Hepatocyte (in vitro differentiated cells): Measurements from ENCODE around the gene NRG3. TPM values are rescaled to one million over a fixed set of nuclear protein-coding genes. Genes with fewer than 3 reads are reported as not detected.

Experiments used
- DNase-seq: peaks from one replicate; pipeline ENCODE4 v3.0.0-alpha.2; 2016; ENCODE audit warnings: low spot score
- H2AFZ ChIP-seq: fragments of 200-600 bp; sonication (generic); 2 replicates; pipeline ENCODE4 v1.6.0; 2016; ENCODE audit warnings: antibody characterized with exemption, mild to moderate bottlenecking
- H3K27ac ChIP-seq: fragments of 200-600 bp; sonication (generic); 2 replicates; pipeline ENCODE4 v1.5.1; 2016; ENCODE audit warnings: mild to moderate bottlenecking
- H3K27me3 ChIP-seq: fragments of 200-600 bp; sonication (generic); 2 replicates; pipeline ENCODE4 v1.6.1; 2016
- H3K36me3 ChIP-seq: fragments of 200-600 bp; sonication (generic); replicated peaks from 2 replicates; pipeline ENCODE4 v1.5.1; 2016; ENCODE audit warnings: low read depth; ENCODE audit not compliant: insufficient read depth
- H3K4me1 ChIP-seq: fragments of 200-600 bp; sonication (generic); 2 replicates; pipeline ENCODE4 v1.5.1; 2016; ENCODE audit warnings: mild to moderate bottlenecking, moderate library complexity; ENCODE audit not compliant: insufficient read depth
- H3K4me2 ChIP-seq: fragments of 200-600 bp; sonication (generic); 2 replicates; pipeline ENCODE4 v1.6.0; 2016
- H3K4me3 ChIP-seq: fragments of 200-600 bp; sonication (generic); 2 replicates; pipeline ENCODE4 v1.5.1; 2016; ENCODE audit warnings: mild to moderate bottlenecking
- H3K79me2 ChIP-seq: fragments of 200-600 bp; sonication (generic); 2 replicates; pipeline ENCODE4 v1.6.0; 2017; ENCODE audit warnings: mild to moderate bottlenecking
- H3K9me2 ChIP-seq: fragments of 200-600 bp; sonication (generic); replicated peaks from 2 replicates; pipeline ENCODE4 v1.6.0; 2017; ENCODE audit warnings: mild to moderate bottlenecking; ENCODE audit not compliant: insufficient read depth
- H3K9me3 ChIP-seq: fragments of 200-600 bp; sonication (generic); 2 replicates; pipeline ENCODE4 v1.5.1; 2016; ENCODE audit warnings: low read depth, mild to moderate bottlenecking
- H4K20me1 ChIP-seq: fragments of 200-600 bp; sonication (generic); 2 replicates; pipeline ENCODE4 v1.6.0; 2016; ENCODE audit warnings: mild to moderate bottlenecking; ENCODE audit not compliant: insufficient read depth, poor library complexity, severe bottlenecking
- EZH2 ChIP-seq: fragments of 200-600 bp; sonication (generic); IDR thresholded peaks from 2 replicates; pipeline ENCODE4 v1.6.1; 2016; ENCODE audit warnings: antibody characterized with exemption, mild to moderate bottlenecking, borderline replicate concordance
- EZH2phosphoT487 ChIP-seq: fragments of 200-600 bp; sonication (generic); IDR thresholded peaks from one replicate; pipeline ENCODE4 v1.6.1; 2018; ENCODE audit warnings: antibody characterized with exemption, mild to moderate bottlenecking, low read depth, moderate library complexity; ENCODE audit not compliant: unreplicated experiment, severe bottlenecking
- WGBS: methylation state at CpG from one replicate; pipeline ENCODE4 v1.1.6; 2016; ENCODE audit warnings: low lambda C conversion rate; ENCODE audit errors: missing lambda C conversion rate; 5-methylcytosine and 5-hydroxymethylcytosine counted together
- polyA plus RNA-seq: library from polyadenylated mRNA; unstranded; fragments of >200 nt; fragmentation: Nextera tagmentation; extraction: Ambion mirVana; gene quantifications from 2 replicates; pipeline ENCODE4 v1.2.1, GENCODE V29; 2016
- total RNA-seq: library from RNA; depleted of rRNA; stranded (reverse); fragments of >200 nt; gene quantifications from 2 replicates; pipeline ENCODE4 v1.2.3, GENCODE V29; 2014
- TF ChIP-seq, protein P1 (sequence below): fragments of 200-600 bp; sonication (generic); IDR thresholded peaks from 2 replicates; pipeline ENCODE4 v1.5.1; 2016; ENCODE audit warnings: antibody characterized with exemption, mild to moderate bottlenecking; ENCODE audit not compliant: poor library complexity

NRG3 gene
- total and polyA plus RNA-seq, 2 experiments from 2014 or later = 0.57 to 2.0 TPM

- Histone ChIP-seq H3K4me1 (no peaks in the 10 kb centered on the region), H3K4me2 (no peak overlapping the region), H3K27me3 (no peaks in the 10 kb centered on the region), H3K27ac (no peak overlapping the region), H3K79me2 (no peaks in the 10 kb centered on the region), H3K9me2 (no peaks in the 10 kb centered on the region), H4K20me1 (no peaks in the 10 kb centered on the region), H3K9me3 (no peaks in the 10 kb centered on the region), H2AFZ (no peak overlapping the region), H3K36me3 (no peaks in the 10 kb centered on the region), H3K4me3 (no peak overlapping the region)
- DNase-seq = peak; percentile 8
- TF ChIP-seq, protein P1, sequence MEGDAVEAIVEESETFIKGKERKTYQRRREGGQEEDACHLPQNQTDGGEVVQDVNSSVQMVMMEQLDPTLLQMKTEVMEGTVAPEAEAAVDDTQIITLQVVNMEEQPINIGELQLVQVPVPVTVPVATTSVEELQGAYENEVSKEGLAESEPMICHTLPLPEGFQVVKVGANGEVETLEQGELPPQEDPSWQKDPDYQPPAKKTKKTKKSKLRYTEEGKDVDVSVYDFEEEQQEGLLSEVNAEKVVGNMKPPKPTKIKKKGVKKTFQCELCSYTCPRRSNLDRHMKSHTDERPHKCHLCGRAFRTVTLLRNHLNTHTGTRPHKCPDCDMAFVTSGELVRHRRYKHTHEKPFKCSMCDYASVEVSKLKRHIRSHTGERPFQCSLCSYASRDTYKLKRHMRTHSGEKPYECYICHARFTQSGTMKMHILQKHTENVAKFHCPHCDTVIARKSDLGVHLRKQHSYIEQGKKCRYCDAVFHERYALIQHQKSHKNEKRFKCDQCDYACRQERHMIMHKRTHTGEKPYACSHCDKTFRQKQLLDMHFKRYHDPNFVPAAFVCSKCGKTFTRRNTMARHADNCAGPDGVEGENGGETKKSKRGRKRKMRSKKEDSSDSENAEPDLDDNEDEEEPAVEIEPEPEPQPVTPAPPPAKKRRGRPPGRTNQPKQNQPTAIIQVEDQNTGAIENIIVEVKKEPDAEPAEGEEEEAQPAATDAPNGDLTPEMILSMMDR = no peak
- TF ChIP-seq EZH2 (no peak), EZH2phosphoT487 (no peak)
- WGBS = 72% methylated on average over 5 of the region's 5 CpGs
These were observed 768.6 kb downstream of the NRG3 start for GRCh38 chr10:82643601-82644000.

DNA sequence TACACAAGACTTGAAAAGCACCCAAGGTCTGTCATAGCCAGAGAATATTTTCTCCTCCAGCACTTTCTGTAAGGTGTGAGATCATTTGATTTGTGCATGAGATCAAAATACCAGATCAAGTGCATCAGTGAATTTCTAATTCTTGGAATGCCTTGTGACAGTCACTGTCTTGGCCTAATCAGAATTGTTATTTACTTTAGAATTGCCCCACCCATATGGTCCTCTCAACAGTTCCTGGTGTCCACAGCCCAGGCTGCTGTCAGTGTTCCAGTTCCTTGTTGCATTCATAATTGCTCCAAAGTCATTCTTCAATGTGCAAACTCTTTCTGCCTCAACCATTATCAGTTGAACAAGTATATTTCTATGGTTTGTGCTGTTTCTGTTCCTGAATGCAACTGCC lies 770.2 kb downstream of the NRG3 start:
- Histone ChIP-seq H3K79me2 (no peaks in the 10 kb centered on the region), H2AFZ (no peak overlapping the region), H3K27ac (no peak overlapping the region), H3K36me3 (no peaks in the 10 kb centered on the region), H3K27me3 (no peaks in the 10 kb centered on the region), H3K4me1 (no peaks in the 10 kb centered on the region), H4K20me1 (no peaks in the 10 kb centered on the region), H3K9me2 (no peaks in the 10 kb centered on the region), H3K4me3 (no peak overlapping the region), H3K4me2 (no peak overlapping the region), H3K9me3 (no peaks in the 10 kb centered on the region)
- TF ChIP-seq EZH2phosphoT487 (no peak), EZH2 (no peak)
- TF ChIP-seq, protein P1 = no peak
- no peak for DNase-seq

GRCh38 chr10:82653244-82654155 lies 778.5 kb downstream of the NRG3 start:
- WGBS = 77% methylated on average over 7 of the region's 7 CpGs
- H3K9me2 ChIP-seq = no peaks in the 10 kb centered on the region

More at GRCh38 chr10:82653244-82654155, 778.5 kb downstream of the NRG3 start:
- Histone ChIP-seq H4K20me1 (no peaks in the 10 kb centered on the region), H3K27me3 (no peaks in the 10 kb centered on the region), H2AFZ (no peak overlapping the region), H3K36me3 (no peaks in the 10 kb centered on the region), H3K4me1 (no peaks in the 10 kb centered on the region), H3K9me3 (no peaks in the 10 kb centered on the region), H3K4me2 (no peak overlapping the region), H3K27ac (no peak overlapping the region), H3K4me3 (no peak overlapping the region), H3K79me2 (no peaks in the 10 kb centered on the region)
- TF ChIP-seq EZH2phosphoT487 (no peak), EZH2 (no peak)
- TF ChIP-seq, protein P1 = no peak
- DNase-seq = no peak
